Ectodermal cell (in vitro differentiated cells): Measurements from ENCODE around the gene CDRT4.

Source experiments
- H3K27ac ChIP-seq: 2 replicates; pipeline ENCODE4 v1.7.0; 2013; ENCODE audit warnings: mild to moderate bottlenecking, low read depth, low read length; ENCODE audit not compliant: insufficient read depth, poor library complexity, severe bottlenecking
- H3K27me3 ChIP-seq: 2 replicates; pipeline ENCODE4 v1.7.0; 2013; ENCODE audit warnings: mild to moderate bottlenecking, low read length; ENCODE audit not compliant: insufficient read depth, control insufficient read depth, poor library complexity, severe bottlenecking
- H3K36me3 ChIP-seq: one replicate; pipeline ENCODE4 v1.7.0; 2013; ENCODE audit warnings: low read length; ENCODE audit not compliant: control insufficient read depth, insufficient read depth
- H3K4me1 ChIP-seq: one replicate; pipeline ENCODE4 v1.7.0; 2013; ENCODE audit warnings: low read length; ENCODE audit not compliant: control insufficient read depth, insufficient read depth
- H3K4me3 ChIP-seq: 2 replicates; pipeline ENCODE4 v1.7.0; 2013; ENCODE audit warnings: low read depth, low read length, control low read depth; ENCODE audit not compliant: insufficient read depth
- H3K9me3 ChIP-seq: 2 replicates; pipeline ENCODE4 v1.7.0; 2013; ENCODE audit warnings: mild to moderate bottlenecking, low read length, moderate library complexity; ENCODE audit not compliant: control insufficient read depth
- WGBS, 2 experiments: methylation state at CpG; one replicate each; pipeline ENCODE4 v1.1.7; 2013; ENCODE audit warnings: missing lambda C conversion rate in 2 of 2; 5-methylcytosine and 5-hydroxymethylcytosine counted together

The CDRT4 gene

GRCh38 chr17:15479703-15480102, 12.3 kb upstream of the CDRT4 start:
- no peak overlapping the region for H3K27ac ChIP-seq
- no peaks in the 10 kb centered on the region for H3K9me3 ChIP-seq
- H3K4me1 ChIP-seq: no peaks in the 10 kb centered on the region
- H3K36me3 ChIP-seq: no peaks in the 10 kb centered on the region
- no peak overlapping the region for H3K4me3 ChIP-seq
- no peaks in the 10 kb centered on the region for H3K27me3 ChIP-seq

GRCh38 chr17:15478845-15479244, 11.4 kb upstream of the CDRT4 start:
- H3K27ac ChIP-seq: no peak overlapping the region
- no peak overlapping the region for H3K4me3 ChIP-seq
- WGBS, 2 experiments: 91 to 94% methylated on average over 5 of the region's 5 CpGs
- H3K36me3 ChIP-seq: no peaks in the 10 kb centered on the region
- H3K9me3 ChIP-seq: no peaks in the 10 kb centered on the region
- no peaks in the 10 kb centered on the region for H3K4me1 ChIP-seq
- H3K27me3 ChIP-seq: no peaks in the 10 kb centered on the region

GRCh38 chr17:15475631-15476354, 8.4 kb upstream of the CDRT4 start:
- Histone ChIP-seq H3K9me3 (no peaks in the 10 kb centered on the region), H3K27ac (no peak overlapping the region), H3K4me1 (no peaks in the 10 kb centered on the region), H3K36me3 (no peaks in the 10 kb centered on the region), H3K27me3 (no peaks in the 10 kb centered on the region), H3K4me3 (no peak overlapping the region)
- WGBS, 2 experiments: 95 to 98% methylated on average over 8 of the region's 8 CpGs

- H3K36me3 ChIP-seq: no peaks in the 10 kb centered on the region
- no peaks in the 10 kb centered on the region for H3K9me3 ChIP-seq
- H3K4me3 ChIP-seq: no peak overlapping the region
- H3K27me3 ChIP-seq: no peaks in the 10 kb centered on the region
- no peaks in the 10 kb centered on the region for H3K4me1 ChIP-seq
- 92 to 96% methylated on average over 3 of the region's 3 CpGs for WGBS, 2 experiments
- H3K27ac ChIP-seq: no peak overlapping the region
These were observed 5.5 kb upstream of the CDRT4 start for GRCh38 chr17:15472891-15473290.

- no peak overlapping the region for H3K4me3 ChIP-seq
- no peaks in the 10 kb centered on the region for H3K9me3 ChIP-seq
- 74% methylated on average over 6 of the region's 7 CpGs for WGBS, 2 experiments
- H3K27me3 ChIP-seq: no peaks in the 10 kb centered on the region
- H3K4me1 ChIP-seq: no peaks in the 10 kb centered on the region
- no peaks in the 10 kb centered on the region for H3K36me3 ChIP-seq
- no peak overlapping the region for H3K27ac ChIP-seq
These were observed 3.1 kb upstream of the CDRT4 start for GRCh38 chr17:15470536-15470935.

GRCh38 chr17:15469260-15469659, 1.8 kb upstream of the CDRT4 start:
- Histone ChIP-seq H3K4me3 (no peak overlapping the region), H3K9me3 (no peaks in the 10 kb centered on the region), H3K27me3 (no peaks in the 10 kb centered on the region), H3K4me1 (no peaks in the 10 kb centered on the region), H3K36me3 (no peaks in the 10 kb centered on the region), H3K27ac (no peak overlapping the region)
- 95 to 96% methylated on average over 7 of the region's 7 CpGs for WGBS, 2 experiments

GRCh38 chr17:15468126-15468525, 705 bp upstream of the CDRT4 start:
- H3K27me3 ChIP-seq: no peaks in the 10 kb centered on the region
- 68 to 70% methylated on average over 4 of the region's 4 CpGs for WGBS, 2 experiments

GRCh38 chr17:15466131-15466530, 1.3 kb downstream of the CDRT4 start:
- H3K4me3 ChIP-seq: no peak overlapping the region
- no peaks in the 10 kb centered on the region for H3K9me3 ChIP-seq
- H3K36me3 ChIP-seq: no peaks in the 10 kb centered on the region
- WGBS, 2 experiments: 90 to 96% methylated on average over 5 to 6 of the region's 6 CpGs
- no peaks in the 10 kb centered on the region for H3K4me1 ChIP-seq
- H3K27ac ChIP-seq: no peak overlapping the region
- H3K27me3 ChIP-seq: no peaks in the 10 kb centered on the region

More at GRCh38 chr17:15468126-15468525, 705 bp upstream of the CDRT4 start:
- no peaks in the 10 kb centered on the region for H3K36me3 ChIP-seq
- H3K27ac ChIP-seq: no peak overlapping the region
- H3K9me3 ChIP-seq: no peaks in the 10 kb centered on the region
- no peak overlapping the region for H3K4me3 ChIP-seq
- no peaks in the 10 kb centered on the region for H3K4me1 ChIP-seq

GRCh38 chr17:15465045-15465701, 2.2 kb downstream of the CDRT4 start:
- Histone ChIP-seq H3K36me3 (no peaks in the 10 kb centered on the region), H3K4me3 (no peak overlapping the region), H3K27me3 (no peaks in the 10 kb centered on the region), H3K4me1 (no peaks in the 10 kb centered on the region), H3K9me3 (no peaks in the 10 kb centered on the region), H3K27ac (no peak overlapping the region)
- WGBS, 2 experiments: 88 to 89% methylated on average over 2 of the region's 2 CpGs

GRCh38 chr17:15464231-15464985, 3.0 kb downstream of the CDRT4 start:
- H3K9me3 ChIP-seq: no peaks in the 10 kb centered on the region
- no peaks in the 10 kb centered on the region for H3K36me3 ChIP-seq
- H3K4me3 ChIP-seq: no peak overlapping the region
- H3K27me3 ChIP-seq: no peaks in the 10 kb centered on the region
- H3K4me1 ChIP-seq: no peaks in the 10 kb centered on the region
- 80 to 85% methylated on average over 11 of the region's 11 CpGs for WGBS, 2 experiments
- H3K27ac ChIP-seq: no peak overlapping the region
